ENCODE data around the gene SIPA1L3. TPM values are rescaled to one million over a fixed set of nuclear protein-coding genes. Genes with fewer than 3 reads are reported as not detected.

SIPA1L3 gene
- total and polyA plus RNA-seq, 12 donors = 2.8 to 24.2 (median 12.3) TPM

- 87 to 89% methylated on average over 4 of the region's 4 CpGs for WGBS, 2 donors
- no peak for DNase-seq
- ATAC-seq = no peak
- no peak overlapping the region for H3K27ac ChIP-seq
- H3K27me3 ChIP-seq = no peaks in the 10 kb centered on the region
- no peak for TF ChIP-seq CTCF (IDR thresholded peaks at IDR 0.05)
- H3K36me3 ChIP-seq = no peaks in the 10 kb centered on the region
- intact Hi-C loops (cut with DNase I) = no loop called here
- no peak overlapping the region for H3K4me3 ChIP-seq
- peaks cover 0 to 9% (median 0%) of the 10 kb centered on the region in 9 donors for H3K4me1 ChIP-seq
- H3K9me3 ChIP-seq = no peaks in the 10 kb centered on the region
These were observed 44.8 kb downstream of the SIPA1L3 start for GRCh38 chr19:37951816-37952210.

GRCh38 chr19:37953171-37953917 lies 46.3 kb downstream of the SIPA1L3 start:
- H3K36me3 ChIP-seq = no peaks in the 10 kb centered on the region
- WGBS, 2 donors = 85 to 86% methylated on average over 11 of the region's 11 CpGs
- no peaks in the 10 kb centered on the region for H3K27me3 ChIP-seq
- no peak for DNase-seq
- no peak overlapping the region for H3K27ac ChIP-seq
- H3K4me3 ChIP-seq = no peak overlapping the region
- peaks cover 0 to 9% (median 0%) of the 10 kb centered on the region in 9 donors for H3K4me1 ChIP-seq
- no peak for ATAC-seq
- TF ChIP-seq CTCF (IDR thresholded peaks at IDR 0.05) = no peak
- intact Hi-C loops (cut with DNase I) = no loop called here
- peaks cover 0 to 6% (median 0%) of the 10 kb centered on the region in 11 donors for H3K9me3 ChIP-seq

- DNase-seq = no peak
- no peak for ATAC-seq
- H3K27ac ChIP-seq = no peak overlapping the region
- peaks cover 0 to 9% (median 0%) of the 10 kb centered on the region in 9 donors for H3K4me1 ChIP-seq
- no peak for TF ChIP-seq CTCF (IDR thresholded peaks at IDR 0.05)
- no peak overlapping the region for H3K4me3 ChIP-seq
- intact Hi-C loops (cut with DNase I) = no loop called here
- peaks cover 0 to 8% (median 0%) of the 10 kb centered on the region in 11 donors for H3K9me3 ChIP-seq
- H3K36me3 ChIP-seq = no peaks in the 10 kb centered on the region
- 83 to 87% methylated on average over 1 of the region's 1 CpG for WGBS, 2 donors
- no peaks in the 10 kb centered on the region for H3K27me3 ChIP-seq
These were observed 46.9 kb downstream of the SIPA1L3 start for GRCh38 chr19:37953918-37954303.

- 81 to 82% methylated on average over 10 of the region's 10 CpGs for WGBS, 2 donors
- ATAC-seq (no peak), DNase-seq (no peak)
These were observed 47.4 kb downstream of the SIPA1L3 start for GRCh38 chr19:37954421-37954874.

More at GRCh38 chr19:37954421-37954874, 47.4 kb downstream of the SIPA1L3 start:
- Histone ChIP-seq H3K4me1 (peaks cover 0 to 13% (median 0%) of the 10 kb centered on the region in 9 donors), H3K27ac (no peak overlapping the region), H3K4me3 (no peak overlapping the region), H3K27me3 (no peaks in the 10 kb centered on the region), H3K36me3 (no peaks in the 10 kb centered on the region), H3K9me3 (peaks cover 0 to 8% (median 0%) of the 10 kb centered on the region in 11 donors)
- TF ChIP-seq CTCF (IDR thresholded peaks at IDR 0.05) = no peak
- intact Hi-C loops (cut with DNase I) = no loop called here
